GM21367 (cell line): ENCODE data around the gene CCDC38.
"Not testable (repeated sequence)": the region's sequence is repeated elsewhere in the genome, so short reads cannot be mapped to it uniquely, and the experiment has no call there.

Experiments
- ATAC-seq: cut with Tn5 transposase; IDR thresholded peaks from one replicate; pipeline ENCODE4 v1.9.1; 2021; ENCODE audit not compliant: unreplicated experiment

CCDC38 gene

DNA sequence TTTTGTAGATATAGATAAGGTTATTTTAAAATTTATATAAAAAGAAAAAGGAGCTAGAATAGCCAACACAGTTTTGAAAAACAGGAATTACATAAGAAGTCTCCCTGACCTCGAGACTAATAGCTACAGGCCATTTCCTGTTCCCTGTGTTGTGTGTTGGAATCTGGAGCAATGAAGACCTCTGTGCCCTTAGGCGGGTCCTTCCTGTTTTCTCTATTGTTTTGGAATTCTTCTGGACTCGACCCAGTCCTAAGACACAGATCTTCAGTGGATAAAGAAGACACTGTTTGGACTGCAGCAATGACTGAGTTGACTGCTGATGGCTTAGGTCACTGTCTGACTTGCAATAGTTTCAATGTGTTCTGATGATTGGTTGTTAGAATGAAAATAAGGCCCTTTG, 57.4 kb downstream of the CCDC38 start:
- ATAC-seq: no peak

DNA sequence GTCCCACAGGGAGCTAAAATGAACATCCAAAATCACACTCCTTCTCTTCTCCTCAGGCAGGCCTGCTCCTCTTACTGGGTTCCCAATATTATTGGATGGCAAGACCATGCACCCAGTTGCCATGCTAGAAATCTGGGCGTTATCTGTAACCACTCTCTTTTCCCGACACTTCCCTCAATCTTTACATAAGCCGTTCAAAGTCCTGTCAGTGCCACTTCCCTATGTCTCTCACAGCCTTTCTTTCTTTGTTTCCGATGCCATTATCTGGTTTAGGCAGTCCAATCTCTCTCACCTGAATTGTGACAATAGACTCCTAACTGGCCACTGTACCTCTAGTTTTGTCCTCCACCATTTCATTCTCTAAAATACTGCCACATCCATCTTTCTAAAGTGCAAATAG, 59.5 kb downstream of the CCDC38 start:
- ATAC-seq: no peak

DNA sequence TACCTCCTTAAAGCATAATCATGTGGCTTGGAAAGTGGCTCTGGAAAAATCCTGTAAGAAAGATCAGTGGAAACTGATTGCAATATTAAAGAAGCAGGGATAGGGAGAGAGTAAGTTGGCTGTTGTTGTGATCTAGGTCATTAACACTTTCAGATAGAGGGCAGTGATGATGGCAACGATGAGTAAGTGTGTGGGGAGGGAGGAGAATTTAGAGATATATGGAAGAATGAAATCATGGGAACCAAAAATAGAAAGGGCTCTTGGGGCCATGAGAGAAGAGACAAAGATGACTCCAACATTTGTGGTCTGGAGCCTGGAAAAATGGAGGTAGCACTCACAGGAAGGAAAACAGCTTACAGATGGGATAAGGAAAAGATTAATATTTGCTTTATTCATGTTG, 60.3 kb downstream of the CCDC38 start:
- no peak for ATAC-seq

DNA sequence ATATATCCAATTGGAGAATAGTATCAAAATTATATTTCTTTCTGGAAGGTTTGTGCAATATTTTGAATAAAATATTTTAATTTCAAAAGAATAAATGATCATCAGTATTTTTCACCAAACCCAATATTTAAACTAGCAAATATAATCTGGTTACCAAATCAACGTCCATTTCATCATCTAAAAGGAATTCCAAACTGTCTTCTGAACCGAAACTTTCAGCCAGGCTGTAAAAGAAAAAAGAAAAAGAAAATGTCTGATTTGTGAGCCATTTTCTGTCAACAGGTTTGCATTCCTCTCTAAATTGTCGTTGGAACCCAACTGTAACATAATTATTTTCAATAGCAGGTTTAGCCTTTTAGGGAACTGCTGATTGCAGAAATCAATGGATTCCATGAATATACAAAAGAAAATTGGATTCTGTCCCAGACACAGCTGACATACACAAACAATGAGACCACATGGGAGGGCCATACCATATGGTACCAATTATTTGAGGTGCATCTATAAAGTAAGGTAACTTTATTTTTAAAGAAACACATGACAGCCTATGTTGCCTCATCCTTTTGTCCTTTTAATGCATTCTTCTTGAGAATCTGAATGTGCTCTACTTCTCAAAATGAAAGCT, 61.0 kb downstream of the CCDC38 start:
- no peak for ATAC-seq

DNA sequence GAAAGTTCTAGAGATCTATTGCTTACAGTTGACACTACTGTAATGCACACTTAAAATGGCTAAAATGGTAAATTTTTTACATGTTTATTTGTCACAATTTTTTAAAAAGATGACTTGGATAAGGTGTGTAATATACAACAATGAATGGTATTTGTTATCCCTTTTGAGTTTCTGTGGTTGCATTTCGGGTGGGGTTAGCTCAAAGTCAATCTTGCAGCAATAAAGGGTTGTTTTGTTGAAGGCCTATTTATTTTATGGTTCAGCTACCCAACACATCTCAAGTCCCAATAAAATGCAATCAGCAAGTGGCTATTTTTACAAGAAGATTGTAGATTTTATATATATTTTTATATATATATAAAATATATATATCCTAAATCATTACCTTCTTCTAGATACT, 61.5 kb downstream of the CCDC38 start:
- ATAC-seq: no peak

DNA sequence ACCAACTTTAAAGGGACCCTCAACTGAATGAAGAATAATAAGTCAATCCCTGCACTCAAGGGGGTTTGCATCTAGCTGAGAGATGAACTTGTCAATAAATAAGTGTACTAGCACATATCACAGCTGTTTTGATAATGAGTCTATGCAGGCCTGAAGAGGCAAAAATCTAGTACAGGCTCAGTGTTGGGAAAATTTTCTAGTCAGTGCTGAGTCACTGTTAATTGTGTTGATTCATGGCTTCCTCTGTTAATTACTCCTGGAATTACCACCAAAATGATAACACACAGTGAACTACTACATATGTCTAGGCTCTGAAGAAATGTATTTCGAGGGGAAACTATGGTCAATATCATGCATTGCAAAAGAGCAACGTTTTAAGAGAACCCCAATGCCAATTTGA, 64.8 kb downstream of the CCDC38 start:
- no peak for ATAC-seq

DNA sequence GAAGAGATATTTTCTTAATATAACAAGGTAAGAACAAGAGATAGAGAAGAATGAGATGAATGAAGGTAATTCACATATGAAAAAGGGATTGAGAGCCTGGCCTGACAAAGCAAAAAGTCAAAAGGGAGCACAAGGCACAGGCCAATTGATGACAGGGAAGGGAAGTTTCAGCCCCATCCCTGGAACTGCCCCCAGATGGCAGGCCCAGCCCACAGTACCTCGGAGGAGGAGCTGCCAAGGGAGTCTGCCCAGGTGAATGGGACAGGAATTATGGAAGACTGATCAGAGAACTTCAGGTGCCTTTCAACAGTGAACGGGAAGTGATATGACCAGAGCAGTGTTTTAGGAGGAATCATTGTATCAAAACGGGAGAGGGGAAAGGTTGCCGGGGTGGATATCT, 68.0 kb downstream of the CCDC38 start:
- ATAC-seq: no peak

DNA sequence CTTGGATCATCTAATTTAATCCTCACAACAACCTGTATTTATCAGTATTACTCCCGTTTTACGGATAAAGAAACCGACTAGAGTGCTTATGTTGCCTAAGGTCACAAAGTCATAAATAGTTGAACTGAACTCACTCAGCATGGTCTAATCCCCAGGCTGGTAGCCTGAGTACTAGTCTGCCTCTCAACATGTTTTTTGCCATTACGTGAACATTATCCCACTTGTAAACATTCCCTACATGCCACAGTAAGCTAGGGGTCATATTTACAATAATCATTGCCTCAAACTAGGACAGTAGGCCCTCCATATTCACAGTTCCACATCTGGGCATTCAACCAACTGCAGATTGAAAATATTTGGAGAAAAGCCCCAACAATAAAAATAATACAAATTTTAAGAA, 71.5 kb downstream of the CCDC38 start:
- no peak for ATAC-seq

DNA sequence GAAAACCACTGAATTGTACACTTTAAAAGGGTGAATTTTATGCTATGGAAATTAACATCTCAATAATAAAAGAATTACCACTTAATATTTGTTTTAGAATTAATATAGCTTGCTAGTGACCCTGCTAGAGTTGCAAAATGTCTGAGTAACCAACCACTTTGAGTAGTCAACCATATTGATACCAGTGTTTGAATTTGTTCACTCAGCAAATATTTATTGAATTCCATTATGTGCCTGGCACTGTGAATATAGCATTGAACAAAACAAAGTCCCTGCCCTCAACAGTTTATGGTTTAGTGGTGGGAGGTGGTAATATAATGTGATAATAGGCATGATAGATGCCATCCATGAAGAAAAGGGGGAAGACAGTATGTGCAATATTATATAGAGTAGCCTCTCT, 79.1 kb downstream of the CCDC38 start:
- ATAC-seq: no peak

DNA sequence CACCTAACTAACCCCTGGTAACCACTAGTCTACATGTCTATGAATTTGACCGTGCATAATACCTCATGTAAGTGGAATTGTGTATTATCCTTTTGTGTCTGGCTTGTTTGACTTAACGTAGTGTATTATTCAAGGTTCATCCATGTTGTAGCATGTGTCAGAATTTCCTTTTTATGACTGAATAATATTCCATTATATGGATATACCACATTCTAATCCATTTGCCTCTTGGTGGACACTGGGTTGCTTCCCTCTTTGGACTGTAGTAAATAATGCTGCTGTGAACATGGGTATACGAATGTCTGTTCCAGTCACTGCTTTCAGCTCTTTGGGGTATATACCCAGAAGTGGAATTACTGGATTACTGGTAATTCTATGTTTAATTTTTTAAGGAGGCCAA, 80.4 kb downstream of the CCDC38 start:
- no peak for ATAC-seq

DNA sequence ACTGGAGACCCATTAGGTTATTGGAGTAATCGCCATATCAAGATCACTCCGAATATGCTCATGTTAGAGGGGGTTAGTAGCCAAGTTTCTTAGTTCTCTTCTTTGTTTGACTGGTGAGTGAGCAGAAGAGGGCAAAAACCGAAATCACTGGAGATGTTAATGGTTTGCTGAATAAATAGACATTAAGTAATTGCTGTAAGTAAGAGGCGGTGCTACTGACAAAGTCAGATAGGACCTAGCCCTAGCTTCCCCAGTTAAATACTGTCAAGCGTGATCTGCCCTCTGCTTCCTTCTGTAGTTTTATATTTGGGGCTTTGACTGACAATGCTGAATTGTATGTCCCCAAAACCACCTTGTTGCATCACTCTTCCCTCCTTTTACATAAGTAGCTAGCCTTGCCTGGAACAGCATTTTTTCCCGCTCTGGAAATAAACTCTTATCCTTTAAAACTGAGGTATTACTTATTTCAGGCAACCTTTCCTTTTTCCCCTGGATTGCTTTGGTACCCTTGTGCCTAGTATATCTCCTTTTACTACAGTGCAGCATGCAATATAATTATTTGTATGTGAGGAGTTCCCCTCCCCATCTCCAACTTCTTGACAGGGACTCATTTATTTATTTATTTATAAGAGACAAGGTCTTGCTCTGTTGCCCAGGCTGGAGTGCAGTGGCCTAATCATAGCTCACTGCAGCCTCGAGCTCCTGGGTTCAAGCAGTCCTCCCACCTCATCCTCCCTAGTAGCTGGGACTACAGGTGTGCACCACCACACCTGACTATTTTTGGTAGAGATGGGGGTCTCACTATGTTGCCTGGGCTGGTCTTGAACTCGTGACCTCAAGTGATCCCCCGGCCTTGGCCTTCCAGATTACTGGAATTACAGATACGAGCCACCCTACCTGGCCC, 82.2 kb downstream of the CCDC38 start:
- no peak for ATAC-seq

DNA sequence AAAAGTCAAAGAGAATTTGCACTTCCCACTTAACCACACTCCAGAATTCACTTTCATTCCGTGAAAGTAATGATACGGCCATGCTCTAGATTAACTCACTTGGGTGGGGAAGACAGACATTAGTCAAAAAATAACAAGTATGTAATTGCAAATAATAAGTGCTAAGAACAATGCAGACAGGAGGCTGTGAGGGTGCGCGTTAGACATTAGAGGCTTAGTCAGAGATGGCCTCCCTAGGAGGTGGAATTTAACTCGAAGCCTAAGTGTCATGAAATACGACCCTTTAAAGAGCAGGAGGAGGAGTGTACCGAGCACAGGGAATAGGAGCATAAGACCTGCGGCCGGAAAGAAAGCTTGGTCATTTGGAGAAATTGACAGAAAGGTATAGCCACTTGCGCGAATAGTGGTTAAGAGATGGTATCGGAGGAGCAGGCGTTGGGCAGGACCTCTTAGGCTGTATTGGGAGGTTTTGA, 83.0 kb downstream of the CCDC38 start:
- no peak for ATAC-seq

DNA sequence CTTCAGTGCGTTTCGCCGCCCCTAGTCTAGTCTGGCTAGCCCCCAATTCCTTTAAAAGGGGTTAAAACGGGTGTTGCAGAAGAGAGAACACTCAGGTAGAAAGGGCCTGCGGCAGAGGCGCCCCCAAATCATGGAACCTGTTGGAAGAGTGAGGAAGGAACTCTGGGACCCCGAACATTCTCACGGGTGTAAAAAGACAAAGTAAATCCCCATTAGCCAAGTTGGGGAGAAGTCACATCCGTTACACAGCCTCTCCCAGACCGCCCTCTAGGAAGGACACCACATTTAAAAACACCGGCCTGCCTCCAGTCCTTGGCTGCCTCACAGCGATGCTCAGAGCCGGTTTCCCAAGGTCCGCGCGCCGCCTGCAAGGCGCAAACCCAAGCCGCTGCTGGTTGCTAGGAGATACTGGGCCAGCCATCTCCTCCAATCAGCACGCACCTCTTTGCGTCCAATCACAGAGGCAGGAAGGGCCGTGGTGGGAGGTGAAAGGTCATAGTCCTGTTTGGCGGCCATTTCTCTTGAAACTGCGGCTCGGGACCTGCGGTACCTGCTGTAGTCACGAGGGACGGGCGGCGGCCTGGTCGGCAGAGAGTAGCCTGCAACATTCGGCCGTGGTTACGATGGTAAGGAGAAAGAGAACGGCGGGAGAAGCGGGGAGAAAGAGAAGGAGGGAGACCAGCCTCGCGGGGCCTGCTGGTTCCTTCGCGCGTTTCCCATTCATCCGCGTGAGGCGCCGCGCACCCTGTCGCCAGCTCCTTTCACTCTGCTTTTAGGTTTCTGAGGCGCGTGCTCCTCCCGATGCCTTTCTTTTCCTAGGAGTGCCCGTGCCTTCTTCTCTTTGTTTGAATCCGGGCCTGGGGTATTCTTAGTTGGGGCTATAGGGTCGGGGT, 83.7 kb downstream of the CCDC38 start, which contains the start of gene SNRPF:
Gene SNRPF, plus strand, starts transcription at position 502 of the 893 bp plus-strand sequence. Its CDS starts 122 bp downstream, at position 624.
- ATAC-seq: peak; percentile 99

DNA sequence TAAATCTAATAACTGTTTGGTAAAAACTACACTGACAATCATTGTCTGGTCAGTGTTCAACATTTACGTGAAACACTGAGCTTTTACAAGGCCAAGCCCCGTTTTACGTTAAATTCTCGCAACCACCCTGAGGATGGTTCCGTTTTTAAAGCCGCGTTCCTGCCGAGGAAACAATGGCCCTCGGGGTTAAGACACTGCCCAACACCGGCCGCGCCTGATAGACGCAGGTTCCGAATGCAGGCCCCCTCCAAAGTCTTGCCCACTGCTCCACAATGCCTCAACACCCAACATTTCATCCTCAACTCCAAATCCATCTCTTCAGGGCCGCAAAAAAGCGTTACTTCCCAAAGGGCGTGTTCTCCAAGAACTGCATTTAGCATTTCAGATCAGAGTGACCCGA, 84.6 kb downstream of the CCDC38 start:
- no peak for ATAC-seq

DNA sequence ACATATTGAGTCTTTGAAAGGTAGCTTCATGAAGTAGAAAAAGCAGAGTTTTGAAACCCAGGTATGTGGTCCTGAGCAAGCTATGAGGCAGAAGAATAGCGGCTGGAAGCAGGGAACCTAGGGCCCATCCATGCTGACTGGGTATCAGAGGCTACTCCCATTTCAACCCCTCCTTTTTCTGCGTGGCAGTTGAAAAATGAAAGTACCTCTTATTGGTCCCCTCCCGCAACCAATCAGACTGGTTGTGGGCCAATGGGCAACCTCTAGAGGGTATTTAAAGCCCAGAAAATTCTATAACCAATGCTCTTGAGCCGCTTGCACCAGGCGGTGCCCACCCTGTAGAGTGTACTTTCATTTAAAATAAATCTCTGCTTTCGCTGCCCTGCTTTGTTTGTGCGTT, 85.3 kb downstream of the CCDC38 start:
- ATAC-seq: no peak

DNA sequence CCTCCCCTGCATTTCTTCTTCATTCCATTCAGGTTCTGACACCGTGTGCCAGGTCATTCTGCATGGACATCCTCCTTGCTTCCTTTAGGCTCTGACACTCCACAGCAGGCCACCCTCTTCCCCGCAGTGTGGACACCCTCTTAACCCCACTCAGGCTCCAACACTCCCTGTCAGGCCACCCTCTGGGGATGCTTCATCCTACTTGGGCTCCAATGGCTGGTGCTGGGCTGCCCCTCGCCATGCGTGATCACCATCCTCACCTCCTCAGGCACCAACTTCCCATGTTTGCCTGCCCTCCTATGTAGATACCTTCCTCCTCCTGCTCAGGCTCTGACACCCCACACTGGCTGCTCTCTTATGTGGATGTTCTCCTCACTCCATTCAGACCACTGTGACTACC, 90.3 kb downstream of the CCDC38 start:
- no peak for ATAC-seq

DNA sequence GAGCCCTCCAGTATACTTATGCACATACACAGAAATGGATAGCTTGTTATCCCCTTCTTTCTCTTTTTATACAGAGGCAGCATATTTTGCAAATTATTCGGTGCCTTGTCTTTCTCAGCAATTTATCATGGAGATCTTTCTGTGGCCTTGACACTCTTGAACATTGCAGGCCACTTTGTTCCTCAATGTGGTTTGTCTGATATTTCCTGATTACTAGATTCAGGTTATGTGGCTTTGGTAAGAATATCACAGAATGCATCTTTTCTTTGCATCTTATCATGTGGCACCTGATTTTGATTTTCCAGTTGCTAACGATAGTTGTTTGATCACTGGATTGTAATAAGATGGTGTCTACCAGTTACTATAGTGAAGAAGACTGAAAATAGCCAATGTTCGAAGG, 90.8 kb downstream of the CCDC38 start:
- no peak for ATAC-seq

DNA sequence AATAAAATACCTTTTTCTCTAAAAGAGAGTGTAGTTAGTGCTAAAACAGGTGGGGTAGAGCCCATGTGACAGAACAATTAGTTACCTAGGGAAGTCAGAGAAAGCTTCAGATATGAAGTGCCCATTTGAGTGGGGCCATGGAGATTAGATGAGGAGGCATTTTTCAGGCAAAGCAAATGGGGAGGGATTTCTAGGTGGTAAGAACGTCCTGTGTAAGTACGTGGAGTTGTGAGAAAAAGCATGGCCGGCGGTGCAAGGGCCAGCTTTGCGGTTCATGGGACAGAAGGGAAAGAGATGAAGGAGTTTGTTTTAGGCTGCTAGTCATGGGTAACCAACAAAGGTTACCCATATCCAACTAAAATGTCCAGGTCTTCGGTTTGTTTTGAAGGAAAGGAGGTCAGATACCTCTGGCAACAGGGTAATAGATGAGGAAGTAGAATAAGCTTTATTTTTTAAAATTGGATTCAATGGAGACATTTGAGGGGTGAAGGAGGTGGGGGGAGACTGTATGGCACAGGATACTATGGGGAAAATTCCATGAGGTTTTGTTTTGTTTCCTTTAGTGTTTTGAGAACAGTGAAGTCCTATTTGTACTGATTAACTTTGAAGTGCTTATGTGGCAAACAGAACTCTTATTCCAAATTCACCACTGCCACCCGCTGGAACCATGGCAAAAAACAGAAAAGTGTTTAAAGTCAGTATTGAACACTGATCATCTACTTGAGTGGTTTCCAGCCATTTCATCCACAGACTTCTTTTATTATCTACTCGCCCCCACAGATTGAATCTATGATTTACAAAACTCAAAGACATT, 93.6 kb downstream of the CCDC38 start:
- no peak for ATAC-seq

DNA sequence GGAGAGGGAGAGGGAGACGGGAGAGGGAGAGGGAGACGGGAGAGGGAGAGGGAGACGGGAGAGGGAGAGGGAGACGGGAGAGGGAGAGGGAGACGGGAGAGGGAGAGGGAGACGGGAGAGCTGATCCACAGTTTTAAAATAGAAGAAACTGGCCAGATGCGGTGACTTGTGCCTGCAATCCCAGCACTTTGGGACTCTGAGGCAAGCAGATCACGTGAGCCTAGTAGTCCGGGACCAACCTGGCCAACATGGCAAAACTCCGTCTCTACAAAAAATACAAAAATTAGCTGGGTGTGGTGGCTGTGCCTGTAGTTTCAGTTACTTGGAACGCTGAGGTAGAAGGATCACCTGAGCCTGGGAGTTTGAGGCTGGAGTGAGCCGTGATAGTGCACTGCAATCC, 100.0 kb downstream of the CCDC38 start:
- ATAC-seq: not testable (repeated sequence)

DNA sequence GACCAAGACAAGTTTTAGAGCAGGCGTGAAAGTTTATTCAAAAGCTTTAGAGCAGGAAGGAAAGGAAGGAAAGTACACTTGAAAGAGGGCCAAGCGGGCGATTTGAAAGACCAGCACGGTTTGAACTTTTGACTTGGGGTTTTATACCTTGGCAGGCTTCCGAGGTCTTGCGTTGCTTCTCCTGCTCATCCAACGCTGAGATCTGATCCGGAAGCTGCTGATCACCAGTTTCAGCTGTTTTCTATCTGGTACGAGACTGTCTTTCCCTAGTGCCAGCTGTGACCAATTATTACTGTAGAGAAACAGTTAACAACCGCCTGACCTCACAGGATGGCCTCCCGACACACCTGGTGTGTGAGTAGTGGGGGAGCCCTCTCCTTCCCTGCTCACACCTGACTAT, 104.3 kb downstream of the CCDC38 start:
- no peak for ATAC-seq
